ENCODE measurements around the gene THBS1.

The THBS1 gene

DNA sequence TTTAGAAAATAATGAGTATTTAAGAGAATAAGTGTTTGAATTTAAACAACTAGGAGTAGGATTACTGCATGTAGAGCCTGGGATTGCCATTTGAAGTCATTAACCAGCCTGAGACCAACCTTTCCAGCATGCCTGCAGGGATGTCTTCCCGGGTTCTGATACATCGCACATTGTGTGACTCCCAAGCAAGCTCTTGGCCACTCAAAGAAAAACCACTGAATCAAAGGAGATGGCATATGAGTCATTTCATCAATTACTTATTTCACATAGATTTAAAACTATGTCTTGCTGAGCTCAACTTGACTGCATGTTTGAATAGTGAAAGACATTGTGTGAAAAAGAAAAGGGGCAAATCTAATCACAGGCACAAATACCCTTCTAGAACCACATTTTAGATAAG lies 15.0 kb upstream of the THBS1 start:
- TF ChIP-seq, protein P1, sequence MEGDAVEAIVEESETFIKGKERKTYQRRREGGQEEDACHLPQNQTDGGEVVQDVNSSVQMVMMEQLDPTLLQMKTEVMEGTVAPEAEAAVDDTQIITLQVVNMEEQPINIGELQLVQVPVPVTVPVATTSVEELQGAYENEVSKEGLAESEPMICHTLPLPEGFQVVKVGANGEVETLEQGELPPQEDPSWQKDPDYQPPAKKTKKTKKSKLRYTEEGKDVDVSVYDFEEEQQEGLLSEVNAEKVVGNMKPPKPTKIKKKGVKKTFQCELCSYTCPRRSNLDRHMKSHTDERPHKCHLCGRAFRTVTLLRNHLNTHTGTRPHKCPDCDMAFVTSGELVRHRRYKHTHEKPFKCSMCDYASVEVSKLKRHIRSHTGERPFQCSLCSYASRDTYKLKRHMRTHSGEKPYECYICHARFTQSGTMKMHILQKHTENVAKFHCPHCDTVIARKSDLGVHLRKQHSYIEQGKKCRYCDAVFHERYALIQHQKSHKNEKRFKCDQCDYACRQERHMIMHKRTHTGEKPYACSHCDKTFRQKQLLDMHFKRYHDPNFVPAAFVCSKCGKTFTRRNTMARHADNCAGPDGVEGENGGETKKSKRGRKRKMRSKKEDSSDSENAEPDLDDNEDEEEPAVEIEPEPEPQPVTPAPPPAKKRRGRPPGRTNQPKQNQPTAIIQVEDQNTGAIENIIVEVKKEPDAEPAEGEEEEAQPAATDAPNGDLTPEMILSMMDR (IDR thresholded peaks at IDR 0.05; ENCODE audit: borderline replicate concordance, insufficient read depth, low read depth, low read length), result no peak

DNA sequence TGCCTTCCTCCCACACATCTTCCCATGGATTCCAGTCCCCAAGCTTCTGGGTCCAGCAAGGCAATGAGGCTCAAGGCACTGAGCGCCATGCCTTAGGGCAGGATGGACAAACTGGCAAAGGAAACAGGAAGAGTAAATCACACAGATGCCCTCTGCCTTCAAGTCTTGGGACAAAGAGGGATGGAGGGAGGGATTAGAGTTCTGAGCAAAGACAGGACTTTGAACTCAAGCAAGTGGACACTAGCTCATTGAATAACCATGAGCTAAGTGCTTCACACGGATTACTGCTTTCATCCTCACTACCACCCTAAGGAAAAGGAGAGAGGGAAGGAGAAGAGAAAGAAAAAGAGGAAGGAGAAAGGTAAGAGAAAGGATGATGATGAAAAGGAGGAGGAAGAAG lies 7.6 kb upstream of the THBS1 start:
- TF ChIP-seq, protein P1 (IDR thresholded peaks at IDR 0.05; ENCODE audit: borderline replicate concordance, insufficient read depth, low read depth, low read length), result no peak
- no peak overlapping the region for H3K4me3 ChIP-seq (ENCODE audit: low read depth, low read length)

More for the DNA sequence above, 15.0 kb upstream of the THBS1 start:
- H3K4me3 ChIP-seq (ENCODE audit: low read depth, low read length), result no peak overlapping the region

DNA sequence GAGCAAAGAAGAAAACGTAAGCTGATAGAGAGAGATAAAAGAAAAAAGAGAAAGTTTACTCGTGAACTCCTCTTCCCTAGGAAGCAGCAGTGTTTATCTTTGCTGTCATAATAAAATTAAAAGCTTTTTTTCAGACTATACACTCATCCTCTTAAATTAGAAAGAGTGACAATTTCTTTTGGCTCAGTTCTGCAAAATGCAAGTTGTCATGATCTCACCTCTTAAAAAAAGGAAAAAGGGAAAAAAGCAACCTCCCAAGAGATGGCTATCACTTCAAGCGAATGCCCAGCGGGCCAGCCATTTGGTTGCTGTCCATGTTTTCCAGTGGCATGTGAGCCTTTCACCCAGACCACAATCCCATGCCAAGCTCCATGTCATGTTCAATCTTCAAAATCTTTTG lies 7.0 kb upstream of the THBS1 start:
- TF ChIP-seq, protein P1 (IDR thresholded peaks at IDR 0.05; ENCODE audit: borderline replicate concordance, insufficient read depth, low read depth, low read length), result no peak
- no peak overlapping the region for H3K4me3 ChIP-seq (ENCODE audit: low read depth, low read length)

DNA sequence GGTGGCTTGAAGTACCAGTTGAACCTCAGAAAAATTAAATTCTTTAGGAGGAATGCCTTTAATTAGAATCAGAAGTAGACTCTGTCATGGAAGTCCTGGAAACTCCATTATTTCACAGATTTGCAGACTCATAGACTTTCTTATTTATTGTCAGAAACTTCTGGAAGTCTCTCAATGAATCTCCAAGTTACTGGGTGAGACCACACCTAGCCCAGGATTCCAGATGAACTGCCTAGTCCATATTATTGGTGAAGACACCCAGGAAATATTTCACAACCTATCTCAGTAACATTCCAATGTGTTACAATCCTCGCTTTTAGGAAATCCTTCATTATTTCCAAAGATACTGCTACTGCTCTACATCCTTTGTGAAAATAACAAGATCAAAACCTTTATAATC lies 6.5 kb upstream of the THBS1 start:
- TF ChIP-seq, protein P1 (IDR thresholded peaks at IDR 0.05; ENCODE audit: borderline replicate concordance, insufficient read depth, low read depth, low read length), result no peak
- no peak overlapping the region for H3K4me3 ChIP-seq (ENCODE audit: low read depth, low read length)

DNA sequence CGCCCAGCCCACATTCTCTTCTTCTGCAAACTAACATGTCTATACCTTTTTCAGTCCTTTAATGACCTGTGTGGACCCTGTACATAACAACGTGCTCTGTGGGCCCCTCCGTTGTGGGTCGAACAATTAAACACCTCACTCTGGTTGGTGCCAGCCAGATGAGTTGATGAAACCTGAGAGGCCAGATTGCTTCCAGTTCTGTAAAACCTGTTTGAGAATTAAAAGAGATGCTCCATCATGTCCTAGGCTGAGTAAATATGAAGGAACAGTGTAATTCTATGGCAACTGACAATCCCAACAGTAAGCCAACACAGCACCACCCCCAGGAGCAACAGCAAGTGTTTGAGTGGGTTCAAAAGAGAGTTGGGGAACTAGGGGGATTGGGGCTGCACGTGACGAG lies 5.7 kb upstream of the THBS1 start:
- H3K4me3 ChIP-seq (ENCODE audit: low read depth, low read length), result no peak overlapping the region
- TF ChIP-seq, protein P1 (IDR thresholded peaks at IDR 0.05; ENCODE audit: borderline replicate concordance, insufficient read depth, low read depth, low read length), result no peak

DNA sequence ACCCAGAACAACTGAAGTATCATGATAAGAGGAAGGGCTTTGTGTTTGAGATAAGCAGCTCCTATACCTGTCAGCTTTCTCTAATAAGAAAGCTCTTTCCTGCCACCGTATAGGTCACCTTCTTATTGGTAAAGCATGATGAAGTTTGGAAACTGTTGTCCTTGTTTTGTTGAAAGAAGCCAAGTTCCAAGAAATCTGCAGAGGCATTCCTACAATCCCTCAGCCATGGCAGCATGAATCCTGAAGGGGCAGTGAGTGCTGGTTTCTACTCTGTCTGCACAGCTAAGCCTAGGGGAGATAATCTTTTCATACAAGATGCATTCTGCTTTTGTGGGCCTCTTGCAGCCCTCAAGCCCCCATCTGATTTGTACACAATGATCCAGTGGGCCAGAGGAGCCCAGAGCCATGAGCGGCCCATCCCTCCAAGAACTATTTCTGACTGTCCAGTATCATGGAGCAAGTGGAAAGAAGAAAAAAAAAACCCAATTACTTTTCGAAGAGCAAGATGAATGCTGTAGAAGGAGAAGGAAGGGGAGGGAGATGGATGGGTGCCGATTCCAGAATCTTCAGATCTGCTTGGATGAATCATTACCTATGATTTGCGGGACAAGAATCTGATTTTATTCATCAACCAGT lies 1.9 kb upstream of the THBS1 start:
- no peak overlapping the region for H3K4me3 ChIP-seq (ENCODE audit: low read depth, low read length)
- TF ChIP-seq, protein P1 (IDR thresholded peaks at IDR 0.05; ENCODE audit: borderline replicate concordance, insufficient read depth, low read depth, low read length), result no peak

DNA sequence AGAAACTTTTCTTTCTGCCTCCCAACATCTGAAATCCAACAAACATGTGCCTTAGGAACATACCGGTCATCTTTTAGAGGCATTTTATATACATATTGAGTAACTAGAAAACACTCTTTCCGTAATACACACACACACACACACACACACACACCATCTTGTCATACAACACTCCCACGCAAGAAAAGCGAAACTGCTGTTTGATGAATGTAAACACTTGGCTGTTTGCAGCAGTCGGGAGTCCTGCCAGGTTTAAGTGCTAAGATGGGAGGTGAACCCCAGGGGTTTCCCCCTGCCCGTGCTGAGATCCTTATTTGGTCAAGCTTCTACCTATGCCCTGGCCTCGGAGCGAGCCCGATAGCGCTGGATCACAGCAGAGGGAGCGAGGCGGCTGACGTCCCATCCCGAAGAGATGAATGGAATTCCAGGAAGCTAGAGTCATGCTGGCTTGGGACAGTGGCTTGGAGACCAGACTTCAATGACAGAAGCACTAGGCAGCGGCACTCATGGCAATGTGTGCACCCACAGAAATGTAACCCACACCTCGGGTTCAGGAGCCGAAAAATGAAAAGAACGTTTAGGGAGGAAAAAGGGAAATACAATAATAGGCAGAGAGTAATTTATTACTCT lies 1.3 kb upstream of the THBS1 start:
- H3K4me3 ChIP-seq (ENCODE audit: low read depth, low read length), result no peak overlapping the region
- TF ChIP-seq, protein P1 (IDR thresholded peaks at IDR 0.05; ENCODE audit: borderline replicate concordance, insufficient read depth, low read depth, low read length), result no peak
